Endothelial cell of umbilical vein (primary cell): ENCODE measurements around the gene PANK3. TPM values are rescaled to one million over a fixed set of nuclear protein-coding genes. Genes with fewer than 3 reads are reported as not detected.

ENCODE experiments used
- BruUV-seq: library from RNA; stranded (reverse); fragments of 400-500 nt; replicated peaks from 2 replicates; lab custom pipeline; 2021; lab: Mats Ljungman, UMichigan
- CTCF ChIA-PET: fragments of 300-600, 350-600 bp; sonication (Branson Sonifier 250); formaldehyde crosslinking; loops from one replicate; lab custom pipeline; 2021; ENCODE audit warnings: antibody characterized with exemption, inconsistent platforms; lab: Charles Lee
- POLR2A ChIA-PET: fragments of 300-600, 350-600 bp; sonication (Branson Sonifier 250); formaldehyde crosslinking; loops from one replicate; lab custom pipeline; 2021; ENCODE audit warnings: antibody characterized with exemption, inconsistent platforms; lab: Charles Lee
- DNase-seq: peaks from one replicate; pipeline ENCODE4 v3.0.0-alpha.2; 2011; ENCODE audit warnings: low read depth, low spot score
- FAIRE-seq: peaks from 2 replicates; lab custom pipeline; 2011; peaks lifted over from hg19 to GRCh38; lab: Jason Lieb, UNC
- H2AFZ ChIP-seq: 2 replicates; pipeline ENCODE4 v1.6.0; 2012; ENCODE audit warnings: low read depth, low read length, control low read depth, inconsistent platforms
- H3K27ac ChIP-seq: 2 replicates; pipeline ENCODE4 v1.5.1; 2011; ENCODE audit warnings: low read depth, mild to moderate bottlenecking, control low read depth, low read length, moderate library complexity; ENCODE audit not compliant: insufficient read depth
- H3K27me3 ChIP-seq, 2 experiments: 2 replicates each; pipeline versions ENCODE4 v1.6.0 to v1.6.1; 2011; ENCODE audit warnings: low read length in 2 of 2, mixed read lengths in 1 of 2; ENCODE audit not compliant: control insufficient read depth in 2 of 2, insufficient read depth in 2 of 2
- H3K36me3 ChIP-seq, 2 experiments: 2 replicates in 1 of 2; 3 replicates in 1 of 2; pipeline ENCODE4 v1.5.1; 2011; ENCODE audit warnings: low read length in 2 of 2, mild to moderate bottlenecking in 1 of 2, moderate library complexity in 1 of 2; ENCODE audit not compliant: control insufficient read depth in 2 of 2, insufficient read depth in 2 of 2; ENCODE audit errors: extremely low read depth in 1 of 2
- H3K4me1 ChIP-seq: 3 replicates; pipeline ENCODE4 v1.5.1; 2011; ENCODE audit warnings: mild to moderate bottlenecking, low read length; ENCODE audit not compliant: control insufficient read depth, insufficient read depth; ENCODE audit errors: extremely low read depth
- H3K4me2 ChIP-seq: 2 replicates; pipeline ENCODE4 v1.6.1; 2011; ENCODE audit warnings: low read length, control low read depth, mixed read lengths; ENCODE audit not compliant: insufficient read depth
- H3K4me3 ChIP-seq, 3 experiments: fragments of 200-600 bp in 1 of 3; sonication (generic), shearing (Covaris generic) in 1 of 3; replicated peaks in 1 of 3; 2 replicates each; pipeline ENCODE4 v1.5.1; 2011 to 2016; ENCODE audit warnings: control low read depth in 3 of 3, low read length in 3 of 3, mild to moderate bottlenecking in 2 of 3, inconsistent platforms in 1 of 3, low read depth in 1 of 3, moderate library complexity in 1 of 3; ENCODE audit not compliant: insufficient read depth in 1 of 3
- H3K79me2 ChIP-seq: 2 replicates; pipeline ENCODE4 v1.6.0; 2012; ENCODE audit warnings: low read length, inconsistent platforms; ENCODE audit not compliant: control insufficient read depth, insufficient read depth
- H3K9ac ChIP-seq: replicated peaks from 2 replicates; pipeline ENCODE3; 2011; ENCODE audit warnings: low read length, control low read depth; ENCODE audit not compliant: insufficient read depth; ENCODE audit errors: extremely low read depth
- H3K9me1 ChIP-seq: replicated peaks from 3 replicates; pipeline ENCODE4 v1.6.0; 2011; ENCODE audit warnings: mild to moderate bottlenecking, low read length; ENCODE audit not compliant: control insufficient read depth, insufficient read depth; ENCODE audit errors: extremely low read depth
- H3K9me3 ChIP-seq: replicated peaks from 2 replicates; pipeline ENCODE4 v1.5.1; 2012; ENCODE audit warnings: low read length, inconsistent platforms; ENCODE audit not compliant: control insufficient read depth, insufficient read depth
- H4K20me1 ChIP-seq: replicated peaks from 2 replicates; pipeline ENCODE3; 2011; ENCODE audit warnings: mild to moderate bottlenecking, low read length; ENCODE audit not compliant: control insufficient read depth, insufficient read depth; ENCODE audit errors: extremely low read depth
- EZH2 ChIP-seq: IDR thresholded peaks from 2 replicates; pipeline ENCODE4 v1.6.1; 2012; ENCODE audit warnings: borderline replicate concordance, low read depth, mild to moderate bottlenecking, moderate library complexity, low read length, inconsistent platforms; ENCODE audit not compliant: severe bottlenecking
- FOS ChIP-seq: IDR thresholded peaks from 2 replicates; pipeline ENCODE4 v1.6.1; 2011; ENCODE audit warnings: mild to moderate bottlenecking, low read length, moderate library complexity, borderline replicate concordance; ENCODE audit not compliant: insufficient read depth
- GATA2 ChIP-seq: IDR thresholded peaks from 2 replicates; pipeline ENCODE4 v1.7.0; 2011; ENCODE audit warnings: low read depth, mild to moderate bottlenecking, moderate library complexity, mixed read lengths, low read length; ENCODE audit not compliant: insufficient read length, insufficient read depth
- JUN ChIP-seq: IDR thresholded peaks from 2 replicates; pipeline ENCODE4 v1.6.1; 2011; ENCODE audit warnings: borderline replicate concordance, low read depth; ENCODE audit not compliant: insufficient read length, insufficient read depth
- MAX ChIP-seq: IDR thresholded peaks from 2 replicates; pipeline ENCODE4 v1.6.1; 2011; ENCODE audit not compliant: insufficient read depth, insufficient read length
- MYC ChIP-seq: IDR thresholded peaks from one replicate; pipeline ENCODE4 v1.6.1; 2011; ENCODE audit warnings: mild to moderate bottlenecking, low read depth, low read length
- POLR2A ChIP-seq: IDR thresholded peaks from 2 replicates; pipeline ENCODE4 v1.6.1; 2012; ENCODE audit warnings: low read depth, mild to moderate bottlenecking, control low read depth, low read length
- POLR2AphosphoS5 ChIP-seq: IDR thresholded peaks from 2 replicates; pipeline ENCODE4 v1.6.1; 2012; ENCODE audit warnings: low read depth, mild to moderate bottlenecking, control low read depth, low read length, moderate library complexity; ENCODE audit not compliant: insufficient read depth
- dilution Hi-C: fragments of 300-500 bp; cut with MboI; formaldehyde crosslinking; loops from one replicate; pipeline ENCODE4 v1.15.0; 2019; ENCODE audit warnings: low sequenced_read_pairs; ENCODE audit not compliant: extremely low pct_ligation_motif_present
- intact Hi-C: fragments of 100-400 bp; cut with micrococcal nuclease; formaldehyde crosslinking; loops from one replicate; pipeline ENCODE4 v1.10.0; 2022
- polyA plus RNA-seq, 4 experiments: library from polyadenylated mRNA; depleted of rRNA in 3 of 4; stranded (reverse) in 3 of 4; unstranded in 1 of 4; fragments of >200 nt; gene quantifications; 2 replicates each; pipeline versions ENCODE4 v1.2.1 to v1.2.3, GENCODE V29; 2011 to 2012; ENCODE audit warnings: missing spikeins in 1 of 4
- total RNA-seq: library from RNA; stranded (reverse); gene quantifications from 2 replicates; pipeline ENCODE4 v1.2.3, GENCODE V29; 2021
- TF ChIP-seq, protein P1 (sequence below), 2 donors: IDR thresholded peaks; 1 replicate in 1 of 2; 2 replicates in 1 of 2; pipeline ENCODE4 v1.5.1; 2011; ENCODE audit warnings: low read length in 2 of 2, mild to moderate bottlenecking in 2 of 2, moderate library complexity in 2 of 2, control low read depth in 1 of 2, inconsistent platforms in 1 of 2, low read depth in 1 of 2; ENCODE audit not compliant: insufficient read depth in 1 of 2; ENCODE audit errors: extremely low read depth in 1 of 2

PANK3 gene
- total and polyA plus RNA-seq, 2 donors (not counting 3 experiments of a cell fraction or from before 2014, with no cell fraction given): 8.1 to 78.8 TPM

DNA sequence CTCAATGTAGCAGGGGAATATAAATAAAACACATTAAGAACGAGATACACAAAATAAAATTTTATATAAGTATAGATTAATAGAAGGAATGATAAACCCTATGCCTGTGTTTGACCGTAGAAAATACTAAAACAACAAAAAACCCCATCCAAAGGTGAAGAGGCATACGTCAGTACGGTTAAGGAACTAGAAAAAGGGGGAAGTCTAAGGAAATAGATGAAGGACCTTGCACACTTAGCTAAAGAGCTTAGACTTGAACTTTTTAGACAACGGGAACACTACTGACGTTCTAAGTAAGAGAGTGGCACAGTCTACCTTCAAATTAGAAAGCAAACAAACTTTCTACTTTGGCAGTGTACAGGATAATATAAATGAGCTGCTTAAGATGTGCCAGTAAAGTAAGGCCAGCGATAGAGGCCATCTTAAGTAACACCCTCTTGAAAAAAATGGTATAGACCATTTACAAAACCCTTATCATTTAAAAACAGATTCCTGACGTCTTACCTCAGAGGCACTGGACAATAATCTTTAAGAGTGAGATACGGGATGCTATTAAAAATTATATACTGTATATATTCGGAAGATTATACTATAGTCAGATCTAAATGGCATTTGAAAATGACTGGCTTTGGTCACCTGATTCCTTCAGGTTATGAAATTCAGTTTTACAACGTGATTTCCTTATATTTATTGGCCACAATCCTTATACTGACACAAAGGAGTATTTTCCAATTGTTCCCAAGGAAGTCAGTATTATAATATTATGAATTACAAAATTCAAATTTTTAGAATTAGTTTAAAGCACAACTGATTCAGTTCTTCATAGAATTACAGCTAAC lies 8.5 kb downstream of the PANK3 start:
- POLR2A ChIA-PET: no interaction called here
- CTCF ChIA-PET: no interaction called here
- Histone ChIP-seq H3K27me3 (no peaks in the 10 kb centered on the region), H3K9me1 (no peaks in the 10 kb centered on the region), H2AFZ (no peak overlapping the region), H4K20me1 (peaks cover 11% of the 10 kb centered on the region), H3K4me2 (no peak overlapping the region), H3K9ac (no peak overlapping the region), H3K27ac (no peak overlapping the region), H3K9me3 (no peaks in the 10 kb centered on the region), H3K4me3 (no peak overlapping the region), H3K36me3 (peaks cover 2% of the 10 kb centered on the region in 2 experiments), H3K79me2 (peaks cover 88% of the 10 kb centered on the region), H3K4me1 (no peaks in the 10 kb centered on the region)
- DNase-seq (no peak), FAIRE-seq (no peak)
- TF ChIP-seq EZH2: no peak
- TF ChIP-seq FOS: no peak
- TF ChIP-seq MYC: no peak
- TF ChIP-seq MAX: no peak
- TF ChIP-seq GATA2: no peak
- TF ChIP-seq, protein P1, sequence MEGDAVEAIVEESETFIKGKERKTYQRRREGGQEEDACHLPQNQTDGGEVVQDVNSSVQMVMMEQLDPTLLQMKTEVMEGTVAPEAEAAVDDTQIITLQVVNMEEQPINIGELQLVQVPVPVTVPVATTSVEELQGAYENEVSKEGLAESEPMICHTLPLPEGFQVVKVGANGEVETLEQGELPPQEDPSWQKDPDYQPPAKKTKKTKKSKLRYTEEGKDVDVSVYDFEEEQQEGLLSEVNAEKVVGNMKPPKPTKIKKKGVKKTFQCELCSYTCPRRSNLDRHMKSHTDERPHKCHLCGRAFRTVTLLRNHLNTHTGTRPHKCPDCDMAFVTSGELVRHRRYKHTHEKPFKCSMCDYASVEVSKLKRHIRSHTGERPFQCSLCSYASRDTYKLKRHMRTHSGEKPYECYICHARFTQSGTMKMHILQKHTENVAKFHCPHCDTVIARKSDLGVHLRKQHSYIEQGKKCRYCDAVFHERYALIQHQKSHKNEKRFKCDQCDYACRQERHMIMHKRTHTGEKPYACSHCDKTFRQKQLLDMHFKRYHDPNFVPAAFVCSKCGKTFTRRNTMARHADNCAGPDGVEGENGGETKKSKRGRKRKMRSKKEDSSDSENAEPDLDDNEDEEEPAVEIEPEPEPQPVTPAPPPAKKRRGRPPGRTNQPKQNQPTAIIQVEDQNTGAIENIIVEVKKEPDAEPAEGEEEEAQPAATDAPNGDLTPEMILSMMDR (IDR thresholded peaks at IDR 0.05; ENCODE audit: extremely low read depth in 1 of 2, insufficient read depth in 1 of 2, low read depth in 1 of 2, low read length in 2 of 2): no peak
- no peak for TF ChIP-seq JUN
- no peak for TF ChIP-seq POLR2AphosphoS5
- TF ChIP-seq POLR2A: no peak
- intact Hi-C loops: no loop called here
- dilution Hi-C loops: no loop called here
- no TSS peak for BruUV-seq
